Ishikawa (cell line): ENCODE measurements around the gene CLN5.

ENCODE experiments used
- CEBPB ChIP-seq: IDR thresholded peaks from 2 replicates; pipeline ENCODE4 v1.6.1; 2012
- CREB1 ChIP-seq: IDR thresholded peaks from 2 replicates; pipeline ENCODE4 v1.6.1; 2012; ENCODE audit warnings: low read depth
- EGR1 ChIP-seq: IDR thresholded peaks from 2 replicates; pipeline ENCODE4 v1.6.1; 2012
- EP300 ChIP-seq: IDR thresholded peaks from 2 replicates; pipeline ENCODE4 v1.6.1; 2012; ENCODE audit warnings: borderline replicate concordance
- FOXM1 ChIP-seq: IDR thresholded peaks from 2 replicates; pipeline ENCODE4 v1.6.1; 2012; ENCODE audit warnings: low read depth, borderline replicate concordance
- MAX ChIP-seq: IDR thresholded peaks from 2 replicates; pipeline ENCODE4 v1.6.1; 2012
- NFIC ChIP-seq: IDR thresholded peaks from 2 replicates; pipeline ENCODE4 v1.6.1; 2012
- RAD21 ChIP-seq: IDR thresholded peaks from 2 replicates; pipeline ENCODE4 v1.6.1; 2012; ENCODE audit warnings: low read depth
- REST ChIP-seq: IDR thresholded peaks from 2 replicates; pipeline ENCODE4 v1.6.1; 2012; ENCODE audit warnings: low read depth, mild to moderate bottlenecking
- TAF1 ChIP-seq: IDR thresholded peaks from 2 replicates; pipeline ENCODE4 v1.6.1; 2012; ENCODE audit warnings: low read depth, mild to moderate bottlenecking
- TCF12 ChIP-seq: IDR thresholded peaks from 2 replicates; pipeline ENCODE4 v1.6.1; 2012; ENCODE audit warnings: low read depth
- TEAD4 ChIP-seq: IDR thresholded peaks from 2 replicates; pipeline ENCODE4 v1.6.1; 2012
- YY1 ChIP-seq: IDR thresholded peaks from 2 replicates; pipeline ENCODE4 v1.6.1; 2012; ENCODE audit warnings: low read depth
- ZBTB7A ChIP-seq: IDR thresholded peaks from 2 replicates; pipeline ENCODE4 v1.6.1; 2012; ENCODE audit warnings: low read depth
- TF ChIP-seq, protein P1 (sequence below): IDR thresholded peaks from 2 replicates; pipeline ENCODE4 v1.6.1; 2012

Gene CLN5

DNA sequence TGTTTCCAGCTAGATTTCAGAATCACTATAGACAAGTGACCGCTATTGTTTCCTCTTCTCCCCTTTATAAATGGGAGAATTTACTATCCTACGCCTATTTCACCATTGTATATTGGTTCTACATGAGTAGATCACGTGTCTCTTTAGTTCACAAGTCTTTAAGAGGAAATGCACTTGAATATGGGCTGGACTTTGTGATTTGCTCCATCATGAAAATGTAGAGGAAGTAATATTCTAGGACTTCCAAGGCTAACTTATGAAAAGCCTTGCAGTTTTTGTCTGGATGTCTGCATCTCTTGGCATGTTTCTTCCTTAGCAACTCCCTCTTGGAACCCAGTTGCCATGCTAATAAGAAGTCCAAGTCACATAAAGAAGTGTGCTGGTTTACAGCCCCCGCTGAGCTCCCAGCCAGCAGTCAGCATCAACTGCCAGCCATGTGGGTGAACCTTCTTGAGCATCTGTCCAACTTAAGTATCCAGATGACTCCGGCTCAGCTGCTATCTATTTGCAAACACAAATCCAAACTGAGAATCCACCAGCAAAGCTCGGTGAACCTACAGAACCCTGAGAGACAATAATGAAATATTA lies 39.9 kb downstream of the CLN5 start:
- TF ChIP-seq EP300 (no peak), TEAD4 (no peak), RAD21 (no peak), TAF1 (no peak), MAX (no peak), YY1 (no peak)
- TF ChIP-seq, protein P1, sequence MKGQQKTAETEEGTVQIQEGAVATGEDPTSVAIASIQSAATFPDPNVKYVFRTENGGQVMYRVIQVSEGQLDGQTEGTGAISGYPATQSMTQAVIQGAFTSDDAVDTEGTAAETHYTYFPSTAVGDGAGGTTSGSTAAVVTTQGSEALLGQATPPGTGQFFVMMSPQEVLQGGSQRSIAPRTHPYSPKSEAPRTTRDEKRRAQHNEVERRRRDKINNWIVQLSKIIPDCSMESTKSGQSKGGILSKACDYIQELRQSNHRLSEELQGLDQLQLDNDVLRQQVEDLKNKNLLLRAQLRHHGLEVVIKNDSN = no peak

DNA sequence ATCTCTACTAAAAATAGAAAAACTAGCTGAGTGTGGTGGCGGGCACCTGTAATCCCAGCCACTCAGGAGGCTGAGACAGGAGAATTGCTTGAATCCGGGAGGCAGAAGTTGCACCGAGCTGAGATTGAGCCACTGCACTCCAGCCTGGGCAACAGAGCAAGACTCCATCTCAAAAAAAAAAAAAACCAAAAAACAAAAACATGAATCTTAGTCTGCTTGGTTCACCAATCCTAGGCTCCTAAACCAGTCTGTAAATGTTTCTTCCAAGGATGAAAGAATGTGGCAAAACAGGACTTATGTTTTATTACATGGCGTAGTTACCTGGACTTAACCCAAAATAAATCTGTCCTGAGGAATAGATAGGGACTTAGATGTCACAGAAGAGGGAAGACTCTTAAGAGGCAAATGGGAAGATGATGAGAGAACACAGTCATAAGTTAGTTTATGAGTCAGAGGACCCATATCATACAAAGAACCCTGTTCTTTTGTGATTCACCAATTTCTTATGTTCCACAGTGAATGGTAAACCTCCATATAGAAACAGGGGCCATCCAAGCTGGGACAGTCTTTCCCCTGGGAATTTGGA lies 41.9 kb downstream of the CLN5 start:
- TF ChIP-seq TEAD4 = no peak
- TF ChIP-seq REST = no peak
- no peak for TF ChIP-seq ZBTB7A
- no peak for TF ChIP-seq NFIC
- TF ChIP-seq CREB1 = no peak
- no peak for TF ChIP-seq YY1
- TF ChIP-seq RAD21 = no peak
- TF ChIP-seq FOXM1 = no peak
- TF ChIP-seq EGR1 = no peak
- TF ChIP-seq MAX = no peak
- no peak for TF ChIP-seq EP300
- TF ChIP-seq TCF12 = no peak
- TF ChIP-seq, protein P1 = no peak

GRCh38 chr13:77034881-77035280 lies 43.0 kb downstream of the CLN5 start:
- no peak for TF ChIP-seq REST
- no peak for TF ChIP-seq TCF12

- TF ChIP-seq FOXM1 = no peak
- TF ChIP-seq RAD21 = no peak
- TF ChIP-seq YY1 = no peak
- TF ChIP-seq CEBPB = no peak
These were observed 44.4 kb downstream of the CLN5 start for GRCh38 chr13:77036279-77036678.

- no peak for TF ChIP-seq MAX
- TF ChIP-seq TEAD4 = no peak
- no peak for TF ChIP-seq FOXM1
- no peak for TF ChIP-seq EGR1
- TF ChIP-seq ZBTB7A = no peak
- no peak for TF ChIP-seq CEBPB
- TF ChIP-seq, protein P1 = no peak
- no peak for TF ChIP-seq NFIC
- TF ChIP-seq CREB1 = no peak
- no peak for TF ChIP-seq RAD21
- no peak for TF ChIP-seq TAF1
- TF ChIP-seq REST = no peak
- no peak for TF ChIP-seq EP300
- no peak for TF ChIP-seq TCF12
- TF ChIP-seq YY1 = no peak
These were observed 47.1 kb downstream of the CLN5 start for GRCh38 chr13:77038907-77039480.
